Transverse colon (tissue), 4 donors: ENCODE measurements around the gene OR52B2. TPM values are rescaled to one million over a fixed set of nuclear protein-coding genes. Genes with fewer than 3 reads are reported as not detected.

Experiments used
- DNase-seq: peaks from one replicate; pipeline ENCODE4 v3.0.0-alpha.2; 2019
- H3K27ac ChIP-seq, 4 donors: fragments of 200-600 bp; sonication (generic); 2 replicates each; pipeline ENCODE4 v1.5.1; 2016 to 2018; ENCODE audit warnings: inconsistent platforms in 4 of 4
- H3K27me3 ChIP-seq: fragments of 200-600 bp; sonication (generic); 2 replicates; pipeline ENCODE4 v1.5.1; 2017; ENCODE audit warnings: inconsistent platforms
- H3K36me3 ChIP-seq, 4 donors: fragments of 200-600 bp; sonication (generic); 2 replicates each; pipeline ENCODE4 v1.5.1; 2017 to 2019; ENCODE audit warnings: inconsistent platforms in 4 of 4
- H3K4me1 ChIP-seq, 4 donors: fragments of 200-600 bp; sonication (generic); 2 replicates each; pipeline ENCODE4 v1.5.1; 2017 to 2020; ENCODE audit warnings: inconsistent platforms in 4 of 4
- H3K4me3 ChIP-seq, 4 donors: fragments of 200-600 bp; sonication (generic); 1 replicate in 1 of 4; 2 replicates in 3 of 4; pipeline versions ENCODE4 v1.5.1 to v1.6.1; 2017 to 2019; ENCODE audit warnings: inconsistent platforms in 4 of 4
- H3K9me3 ChIP-seq, 2 donors: fragments of 200-600 bp; sonication (generic); 2 replicates each; pipeline ENCODE4 v1.5.1; 2017 to 2019; ENCODE audit warnings: inconsistent platforms in 2 of 2
- CTCF ChIP-seq, 5 experiments: fragments of 200-600 bp in 3 of 5; fragments of 450-650 bp in 2 of 5; sonication (generic) in 3 of 5; IDR thresholded peaks; 1 replicate in 2 of 5; 2 replicates in 3 of 5; pipeline ENCODE4 v1.5.1; 2016 to 2017; ENCODE audit warnings: antibody characterized with exemption in 5 of 5, inconsistent platforms in 3 of 5, mild to moderate bottlenecking in 2 of 5, moderate library complexity in 1 of 5
- EP300 ChIP-seq: sonication (generic); formaldehyde crosslinking; IDR thresholded peaks from one replicate; pipeline ENCODE4 v1.6.1; 2017; ENCODE audit warnings: antibody characterized with exemption, low read depth
- POLR2A ChIP-seq: fragments of 450-650 bp; IDR thresholded peaks from one replicate; pipeline ENCODE4 v1.6.1; 2016; ENCODE audit warnings: antibody characterized with exemption, mild to moderate bottlenecking, moderate library complexity
- POLR2AphosphoS5 ChIP-seq, 3 donors: sonication (generic); formaldehyde crosslinking; IDR thresholded peaks; one replicate each; pipeline ENCODE4 v1.6.1; 2016; ENCODE audit warnings: antibody characterized with exemption in 3 of 3
- WGBS, 2 donors: methylation state at CpG; one replicate each; pipeline ENCODE4 v1.1.5; 2018; ENCODE audit warnings: low coverage in 1 of 2; 5-methylcytosine and 5-hydroxymethylcytosine counted together
- in situ Hi-C, 4 donors: fragments of 200-750 bp; cut with MboI; loops; one replicate each; pipeline versions ENCODE4 v1.15.0 to v1.15.1; 2017; ENCODE audit warnings: low sequenced_read_pairs in 3 of 4, low pct_ligation_motif_present in 1 of 4, low pct_unique_long_range_greater_than_20kb in 1 of 4
- intact Hi-C: fragments of 100-400 bp; cut with DNase I; formaldehyde crosslinking; loops from one replicate; pipeline ENCODE4 v1.15.1; 2023; ENCODE audit warnings: low total_unique reads
- total RNA-seq, 4 donors: library from RNA; depleted of rRNA; stranded (reverse); fragments of >200 nt; gene quantifications; one replicate each; pipeline ENCODE4 v1.1.0, GENCODE V29; 2016

Gene OR52B2
- total RNA-seq, 4 donors from 2014 or later: 0.41 to 1.6 TPM; not detected in 2

DNA sequence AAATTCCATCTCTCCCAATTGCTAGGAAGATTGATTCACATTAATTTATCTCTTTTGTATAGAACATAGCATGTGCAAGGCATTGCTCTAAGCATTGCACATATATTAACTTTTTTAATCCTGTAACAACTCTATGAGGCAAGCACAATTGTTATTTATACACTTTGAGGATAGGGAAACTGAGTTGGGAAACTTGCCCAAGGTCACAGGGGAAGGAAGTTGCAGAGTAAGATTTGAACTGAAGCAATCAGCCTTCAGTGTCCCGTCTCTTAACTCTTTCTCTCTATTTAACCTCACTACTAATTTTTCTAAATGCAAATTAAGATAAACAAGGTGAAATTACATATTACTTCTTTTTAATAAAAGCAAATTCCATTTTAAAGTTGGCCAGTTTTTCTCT, 40.5 kb downstream of the OR52B2 start:
- Histone ChIP-seq H3K4me3 (no peak overlapping the region), H3K27me3 (no peaks in the 10 kb centered on the region), H3K36me3 (no peaks in the 10 kb centered on the region), H3K4me1 (no peaks in the 10 kb centered on the region), H3K9me3 (no peaks in the 10 kb centered on the region), H3K27ac (no peak overlapping the region)
- intact Hi-C loops: no loop called here
- no peak for TF ChIP-seq CTCF (IDR thresholded peaks at IDR 0.05)
- TF ChIP-seq POLR2A: no peak
- no peak for TF ChIP-seq EP300
- TF ChIP-seq POLR2AphosphoS5 (IDR thresholded peaks at IDR 0.05): no peak
- in situ Hi-C loops: no loop called here
- 72 to 86% methylated on average over 1 of the region's 1 CpG for WGBS, 2 donors
- DNase-seq: no peak

GRCh38 chr11:6129011-6129410, 41.1 kb downstream of the OR52B2 start:
- Histone ChIP-seq H3K9me3 (no peaks in the 10 kb centered on the region), H3K27ac (no peak overlapping the region), H3K27me3 (no peaks in the 10 kb centered on the region), H3K4me1 (no peaks in the 10 kb centered on the region), H3K4me3 (no peak overlapping the region), H3K36me3 (no peaks in the 10 kb centered on the region)
- in situ Hi-C loops: no loop called here
- intact Hi-C loops: no loop called here
- WGBS, 2 donors: 58% methylated on average over 1 of the region's 1 CpG; no CpG with 5 or more reads in 1 of the 2 donors
- DNase-seq: no peak
- TF ChIP-seq POLR2A: no peak
- no peak for TF ChIP-seq CTCF (IDR thresholded peaks at IDR 0.05)
- no peak for TF ChIP-seq EP300

DNA sequence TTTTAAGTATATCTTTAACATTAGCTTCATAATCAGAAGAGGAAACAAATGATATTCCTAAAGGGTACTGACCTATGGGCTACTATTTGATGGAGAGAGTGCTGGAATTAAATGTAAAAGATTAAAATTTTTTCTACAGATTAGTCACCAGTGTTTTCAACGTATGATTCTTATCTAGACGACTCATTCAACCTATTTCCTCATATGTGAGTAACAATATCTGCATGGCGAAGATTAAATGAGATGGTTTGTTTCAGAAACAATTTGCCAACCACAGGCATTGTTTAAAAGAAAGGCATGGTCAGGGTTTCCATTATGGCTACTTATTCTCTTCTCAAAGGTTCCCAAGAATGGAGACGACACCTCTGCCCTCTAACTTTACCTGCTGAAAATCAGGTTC, 42.2 kb downstream of the OR52B2 start:
- 43 to 69% methylated on average over 3 to 4 of the region's 4 CpGs for whole genome bisulfite sequencing, 2 donors
- Histone ChIP-seq H3K36me3 (no peaks in the 10 kb centered on the region), H3K27me3 (no peaks in the 10 kb centered on the region), H3K4me1 (no peaks in the 10 kb centered on the region), H3K4me3 (no peak overlapping the region), H3K9me3 (no peaks in the 10 kb centered on the region), H3K27ac (no peak overlapping the region)
- no peak for TF ChIP-seq CTCF (IDR thresholded peaks at IDR 0.05)
- TF ChIP-seq POLR2A: no peak
- no peak for TF ChIP-seq EP300
- no peak for TF ChIP-seq POLR2AphosphoS5 (IDR thresholded peaks at IDR 0.05)
- DNase-seq: no peak
- in situ Hi-C loops: no loop called here
- intact Hi-C loops: no loop called here

DNA sequence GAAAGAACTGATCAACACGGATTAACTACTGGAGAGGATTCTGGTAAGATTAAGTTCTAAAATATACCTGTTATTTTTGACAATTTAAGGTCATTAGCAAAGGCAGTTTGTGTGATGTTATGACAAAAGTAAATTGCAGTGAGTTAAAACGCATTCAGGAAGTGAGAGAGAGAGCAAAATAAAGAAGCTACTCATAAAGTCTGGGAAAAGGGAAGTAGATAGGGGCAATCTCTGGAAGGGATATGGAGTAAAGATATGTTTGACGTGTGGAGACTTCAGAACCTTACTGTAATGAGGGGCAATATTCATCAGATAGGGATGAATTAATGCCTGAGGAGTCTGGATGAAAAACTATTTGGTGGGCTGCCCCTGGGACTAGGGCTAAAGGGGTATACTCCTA, 45.9 kb downstream of the OR52B2 start:
- H3K4me1 ChIP-seq: no peaks in the 10 kb centered on the region
- H3K4me3 ChIP-seq: no peak overlapping the region
- H3K9me3 ChIP-seq: no peaks in the 10 kb centered on the region
- H3K36me3 ChIP-seq: no peaks in the 10 kb centered on the region
- DNase-seq: no peak
- intact Hi-C loops: no loop called here
- in situ Hi-C loops: no loop called here
- TF ChIP-seq POLR2A (no peak), EP300 (no peak), CTCF (IDR thresholded peaks at IDR 0.05) (no peak), POLR2AphosphoS5 (IDR thresholded peaks at IDR 0.05) (no peak)
- 25 to 31% methylated on average over 3 of the region's 3 CpGs for WGBS, 2 donors
- no peak overlapping the region for H3K27ac ChIP-seq
- H3K27me3 ChIP-seq: no peaks in the 10 kb centered on the region

Other genes starting within 250 kb of the OR52B2 start
- not detected for gene OR56A3, start 228.1 kb downstream of the OR52B2 start, total RNA-seq
- gene OR56A5, start 201.8 kb downstream of the OR52B2 start, total RNA-seq: not detected
- not detected for gene OR52L1, start 183.3 kb downstream of the OR52B2 start, total RNA-seq
- under 1 TPM in 1 of 4 donors, not detected in 3; 0.14 TPM for gene OR56A4, start 163.4 kb downstream of the OR52B2 start, total RNA-seq
- under 1 TPM in 1 of 4 donors, not detected in 3; 0.14 TPM for gene OR56A1, start 139.6 kb downstream of the OR52B2 start, total RNA-seq
- gene OR56B4, start 62.6 kb downstream of the OR52B2 start, total RNA-seq: not detected
- not detected for gene OR52W1, start 28.9 kb upstream of the OR52B2 start, total RNA-seq
- not detected for gene C11orf42, start 35.2 kb upstream of the OR52B2 start, total RNA-seq
- 100 to 1,000 TPM; 190 to 681 (median 228) TPM for gene FHIP1B, start 64.3 kb upstream of the OR52B2 start, total RNA-seq
- gene CNGA4, start 68.8 kb upstream of the OR52B2 start, total RNA-seq: under 1 TPM in 1 of 4 donors, not detected in 3; 0.14 TPM
- gene CCKBR, start 89.5 kb upstream of the OR52B2 start, total RNA-seq: under 1 TPM in 1 of 4 donors, not detected in 3; 0.48 TPM
- gene CAVIN3, start 150.2 kb upstream of the OR52B2 start, total RNA-seq: 100 to 1,000 TPM in 1 of 4 donors, 10 to 100 TPM in 2, 1 to 10 TPM in 1; 8.2 to 124 (median 31.0) TPM
- gene SMPD1, start 220.1 kb upstream of the OR52B2 start, total RNA-seq: 10 to 100 TPM; 27.7 to 67.0 (median 43.2) TPM
- gene APBB1, start 248.8 kb upstream of the OR52B2 start, total RNA-seq: 10 to 100 TPM in 3 of 4 donors, 1 to 10 TPM in 1; 9.0 to 18.3 (median 12.0) TPM